NCI-H748 treated with DMSO at 0.1 percent for 48 hours (cell line): Measurements from ENCODE around the gene NELFA.

Experiments used
- DNase-seq: peaks from one replicate; lab custom pipeline; 2025; lab: John Stamatoyannopoulos, UW

Gene NELFA

GRCh38 chr4:1937550-1937949, 71.2 kb downstream of the NELFA start:
- DNase-seq: no peak

DNA sequence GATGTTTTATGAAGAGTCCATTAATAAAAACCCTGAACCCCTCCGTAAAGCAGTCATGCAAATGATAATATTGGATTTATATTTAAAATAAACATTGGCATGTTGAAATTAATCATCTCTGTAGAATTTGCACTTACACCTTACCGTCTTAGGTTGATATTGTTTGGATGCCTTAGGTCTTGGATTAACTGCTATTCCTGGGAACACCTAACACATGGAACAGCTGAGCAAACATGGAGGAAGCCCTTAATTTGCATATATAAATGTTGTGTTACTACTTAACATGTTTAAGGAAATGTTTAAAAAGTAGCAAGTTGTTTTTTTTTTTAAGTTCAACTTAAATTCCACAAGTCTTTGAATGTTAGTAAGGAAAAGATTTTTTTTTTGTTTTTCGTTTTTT, 75.1 kb downstream of the NELFA start:
- DNase-seq: no peak

GRCh38 chr4:1932736-1933135, 76.0 kb downstream of the NELFA start:
- no peak for DNase-seq
